Suppressor macrophage (primary cell): Measurements from ENCODE around the gene KRAS.
A peak's percentile ranks its signal among the peaks of the same experiment; 100 is the strongest.

Experiments
- DNase-seq, 4 experiments: peaks; one replicate each; pipeline ENCODE4 v3.0.0-alpha.2; 2020 to 2022

The KRAS gene

GRCh38 chr12:25254271-25254880 lies 3.6 kb upstream of the KRAS start:
- no peak for DNase-seq

- no peak for DNase-seq
These were observed 2.8 kb upstream of the KRAS start for GRCh38 chr12:25253371-25254068.

DNA sequence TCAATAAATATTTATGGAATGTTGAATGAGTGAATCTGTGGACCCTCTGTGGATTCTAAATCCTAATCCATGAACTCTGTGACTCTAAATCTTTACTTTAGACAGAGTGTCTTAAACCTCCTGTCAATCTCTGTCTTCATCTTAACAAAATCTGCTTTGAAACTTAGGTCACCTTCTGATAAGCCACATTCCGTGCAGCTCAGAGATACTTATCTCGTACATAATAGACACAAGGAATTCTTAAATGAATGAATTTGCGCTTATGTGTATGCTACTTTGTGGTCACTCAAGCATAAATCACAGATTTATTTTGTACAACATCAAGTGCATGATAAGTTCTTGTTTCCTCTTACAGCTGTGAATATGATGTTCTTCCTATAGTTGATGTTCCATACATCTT lies 2.2 kb upstream of the KRAS start:
- no peak for DNase-seq

- no peak for DNase-seq
These were observed 1.0 kb upstream of the KRAS start for GRCh38 chr12:25251769-25252168.

- peak; percentile 28 to 77 (median 69) for DNase-seq
These were observed 594 bp downstream of the KRAS start for GRCh38 chr12:25249931-25250738.

DNA sequence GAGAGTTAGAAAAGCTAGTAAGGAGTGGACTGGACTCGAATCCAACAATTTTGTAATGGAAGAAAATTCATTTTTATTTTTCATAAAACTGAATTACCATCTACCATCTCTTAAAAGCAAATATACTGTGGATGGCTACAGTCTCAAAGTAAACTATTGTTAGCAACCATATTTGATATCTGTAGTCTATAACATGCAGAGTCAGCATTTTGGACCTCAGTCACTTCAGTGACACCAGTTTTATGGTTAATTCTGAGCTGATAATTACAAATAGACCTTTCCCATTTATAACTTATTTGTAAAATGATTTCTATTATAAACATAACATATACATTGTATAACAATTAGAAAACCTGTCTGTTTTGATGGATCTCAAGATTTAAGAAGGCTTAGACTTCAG lies 2.0 kb downstream of the KRAS start:
- no peak for DNase-seq

GRCh38 chr12:25248137-25248536 lies 2.6 kb downstream of the KRAS start:
- DNase-seq = no peak

DNA sequence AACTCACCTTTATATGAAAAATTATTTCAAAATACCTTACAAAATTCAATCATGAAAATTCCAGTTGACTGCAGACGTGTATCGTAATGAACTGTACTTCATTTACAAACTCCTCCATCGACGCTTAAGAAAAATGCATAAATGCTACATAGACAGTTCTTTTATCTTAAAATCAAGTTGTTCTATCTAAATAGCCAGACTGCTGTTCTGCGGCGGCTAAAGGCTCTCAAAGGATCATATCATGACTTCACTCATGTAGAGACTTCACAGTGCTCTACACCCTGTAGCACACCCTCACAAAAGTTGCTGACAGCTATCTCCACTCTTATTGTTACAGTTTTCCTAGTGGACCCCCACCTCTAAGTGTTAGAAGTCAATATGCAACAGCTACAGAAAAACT lies 5.2 kb downstream of the KRAS start:
- DNase-seq = no peak

DNA sequence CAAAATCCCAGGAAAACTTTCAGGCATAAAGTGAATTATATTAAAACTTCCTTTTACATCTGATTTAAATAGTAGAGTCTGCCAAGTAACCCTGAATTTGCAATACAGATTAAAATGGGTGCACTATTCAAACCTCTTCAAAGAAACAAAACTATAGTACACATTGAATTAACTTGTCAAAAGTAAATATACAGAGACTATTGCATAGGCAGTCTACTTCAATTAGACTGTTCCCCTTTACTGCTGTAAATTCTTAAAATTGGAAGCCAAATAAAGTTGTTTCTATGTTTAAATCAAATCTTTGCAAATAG lies 7.1 kb downstream of the KRAS start:
- no peak for DNase-seq

DNA sequence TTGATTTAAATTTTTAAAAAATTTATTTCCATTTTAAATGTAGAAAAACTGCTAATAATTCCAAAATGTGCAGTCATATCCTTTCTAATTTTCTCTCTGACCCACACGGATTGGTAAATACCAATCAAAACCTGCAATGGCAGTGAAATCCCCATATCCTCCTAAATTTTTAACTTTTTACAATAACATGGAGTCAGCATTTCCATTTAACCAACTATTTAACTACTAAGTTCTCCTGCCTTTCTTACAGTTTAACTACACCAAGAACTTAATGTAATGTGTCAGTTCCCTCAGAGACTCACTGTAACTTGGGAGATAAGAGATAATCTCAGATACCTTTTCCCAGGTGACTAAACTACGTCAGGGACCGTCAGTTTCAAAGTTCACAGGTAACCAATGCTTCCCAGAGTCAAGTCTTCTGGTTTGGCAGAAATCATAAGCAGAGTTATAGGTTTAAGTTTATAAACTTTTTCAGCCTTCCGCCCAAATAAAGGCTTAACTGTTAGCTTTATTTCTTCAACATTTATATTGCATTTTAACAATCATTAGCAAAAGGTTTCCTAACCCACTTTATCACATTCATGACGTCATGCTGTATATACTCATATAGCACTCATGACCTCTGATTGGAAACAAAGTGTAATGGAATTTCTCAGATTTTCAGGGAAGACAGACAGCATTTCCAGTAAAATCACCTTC lies 7.6 kb downstream of the KRAS start:
- no peak for DNase-seq

GRCh38 chr12:25241167-25242020 lies 9.3 kb downstream of the KRAS start:
- DNase-seq = peak; percentile 16 to 85 (median 64)

GRCh38 chr12:25236626-25237025 lies 14.1 kb downstream of the KRAS start:
- DNase-seq = no peak

- DNase-seq = no peak
These were observed 14.5 kb downstream of the KRAS start for GRCh38 chr12:25236190-25236589.

DNA sequence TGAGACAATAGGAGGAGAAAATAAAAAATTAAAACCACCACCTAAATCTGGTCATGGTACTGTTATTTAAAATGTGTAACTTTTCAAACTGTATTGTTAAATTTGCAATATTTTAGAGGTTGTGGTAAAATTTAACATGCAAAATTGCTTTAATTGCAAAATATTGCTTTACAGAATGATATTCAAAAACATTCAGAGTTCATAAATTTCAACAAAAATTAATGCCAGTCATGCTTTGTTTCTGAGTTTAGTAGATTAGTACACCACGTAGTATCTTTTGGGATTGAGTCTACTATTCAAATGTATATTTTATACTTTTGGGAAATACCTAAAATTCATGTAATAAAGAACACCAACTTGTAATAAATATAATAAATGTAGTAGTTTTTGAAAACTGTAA lies 37.4 kb downstream of the KRAS start:
- DNase-seq = no peak

DNA sequence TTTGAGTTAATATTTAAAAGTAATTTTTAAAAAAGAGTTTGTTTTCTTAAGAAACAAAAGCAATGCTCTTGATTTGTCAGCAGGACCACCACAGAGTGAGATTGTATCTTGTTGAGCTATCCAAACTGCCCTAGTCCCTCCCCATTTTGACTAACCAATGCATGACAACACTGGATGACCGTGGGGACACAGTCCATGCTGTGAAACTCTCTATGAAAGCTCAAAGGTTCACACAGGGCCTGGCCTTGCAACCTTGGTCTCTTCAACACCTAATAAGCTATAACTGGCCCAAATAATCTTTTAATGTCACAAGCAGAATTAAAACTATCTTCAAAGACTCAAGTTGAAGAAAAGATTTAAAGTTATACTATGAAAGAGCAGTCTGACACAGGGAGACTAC lies 42.2 kb downstream of the KRAS start:
- no peak for DNase-seq

DNA sequence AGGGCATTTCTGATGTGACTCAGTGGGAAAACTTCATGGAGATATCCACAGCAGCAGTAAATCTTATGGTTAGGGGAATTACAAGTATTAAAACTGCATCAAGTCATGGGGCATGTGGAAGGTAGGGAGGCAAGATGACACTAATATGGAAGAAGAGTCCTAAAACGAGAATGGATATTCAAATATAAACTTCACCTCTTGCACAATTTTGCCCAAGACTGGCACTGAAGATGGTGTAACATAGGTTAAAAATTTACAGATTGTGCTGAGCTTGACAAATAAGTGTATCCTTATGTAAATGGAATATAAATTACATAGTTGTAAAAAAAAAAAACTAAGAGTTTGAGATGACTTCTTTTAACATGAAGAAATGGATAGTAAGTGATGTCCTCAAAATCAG lies 42.9 kb downstream of the KRAS start:
- no peak for DNase-seq

- no peak for DNase-seq
These were observed 43.3 kb downstream of the KRAS start for GRCh38 chr12:25207411-25207810.

DNA sequence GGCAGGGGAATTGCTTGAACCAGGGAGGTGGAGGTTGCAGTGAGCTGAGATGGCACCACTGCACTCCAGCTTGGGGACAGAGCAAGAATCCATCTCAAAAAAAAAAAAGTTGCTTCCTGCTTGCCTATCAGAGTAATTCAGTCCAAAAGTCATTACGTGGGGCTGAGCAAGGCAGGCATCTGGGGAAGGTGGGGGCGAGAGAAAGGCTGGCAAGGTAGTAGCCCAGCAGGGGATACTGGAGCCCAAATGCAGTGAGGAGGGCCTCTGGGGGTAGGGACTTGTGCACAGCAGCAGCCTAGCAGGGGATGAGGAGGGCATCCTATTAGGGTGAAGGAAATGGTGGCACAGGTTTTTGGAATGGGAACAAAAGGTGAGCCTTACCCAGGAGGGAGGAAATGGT lies 48.6 kb downstream of the KRAS start:
- DNase-seq = no peak

DNA sequence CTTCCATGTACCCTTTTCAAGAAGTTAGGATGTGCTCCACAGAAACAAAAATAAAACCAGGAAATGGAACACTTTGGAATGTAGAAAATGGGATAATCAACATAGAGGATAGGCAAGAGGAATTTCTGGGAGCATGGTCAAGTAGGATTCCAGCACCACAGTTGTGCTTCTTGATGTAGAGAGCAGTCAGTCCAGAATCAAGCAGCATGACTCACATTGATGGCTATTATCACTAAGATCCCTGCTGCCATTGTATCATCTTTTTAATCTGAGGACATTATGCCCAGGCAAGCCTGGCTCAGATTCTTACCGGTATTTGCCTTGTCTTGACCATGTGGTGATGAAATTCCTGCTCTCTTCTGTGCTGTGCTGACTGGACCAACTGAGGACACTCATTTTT lies 50.0 kb downstream of the KRAS start:
- DNase-seq = no peak

- DNase-seq = peak in 2 of 4 experiments; percentile 22 to 43
These were observed 53.1 kb downstream of the KRAS start for GRCh38 chr12:25197608-25198007.

DNA sequence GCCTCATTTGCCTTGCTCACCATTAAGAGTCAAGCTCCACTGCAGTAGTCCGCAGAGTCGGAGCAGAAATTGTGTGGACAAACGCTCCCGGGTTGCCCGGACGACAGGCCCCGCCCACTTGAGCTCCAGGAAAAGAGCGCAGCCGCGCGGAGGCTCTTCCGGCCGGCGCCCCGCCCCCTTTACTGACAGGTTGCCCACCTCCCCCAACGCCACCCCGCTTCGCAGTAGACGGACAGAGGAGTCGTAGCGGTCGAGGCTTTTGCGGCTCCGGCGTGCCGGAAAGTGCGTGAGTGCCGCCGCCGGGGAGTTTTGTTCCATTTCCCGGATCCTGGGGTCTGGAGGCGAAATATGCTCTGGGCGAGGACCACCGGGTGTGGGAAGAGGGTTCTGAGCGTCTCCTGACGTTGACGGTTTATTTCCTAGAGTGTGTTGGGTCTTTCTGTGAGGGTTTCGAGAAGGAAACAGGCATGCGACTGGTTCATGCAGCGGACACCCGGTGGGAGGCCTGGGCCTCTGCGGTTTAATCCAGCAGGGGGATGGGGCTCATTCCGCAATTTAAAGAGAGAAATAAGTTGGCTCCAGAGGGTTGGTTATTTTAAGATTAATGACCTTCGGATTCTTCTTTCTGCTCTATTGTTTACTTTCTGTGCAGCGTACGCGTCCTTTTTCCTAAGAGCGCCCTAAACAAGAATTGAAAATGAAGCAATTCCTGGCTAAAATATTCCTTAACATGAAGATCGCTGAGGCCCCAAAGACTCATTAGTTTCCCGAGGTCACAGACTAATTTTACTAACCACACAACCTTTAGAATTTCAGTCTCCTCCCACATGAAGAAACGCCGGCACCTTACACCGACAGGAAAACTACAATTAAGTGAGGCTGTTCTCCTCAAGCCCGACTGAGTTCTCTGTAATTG lies 55.4 kb downstream of the KRAS start, which contains the start of the genes DNAI7 and ETFRF1:
Gene DNAI7 (minus strand): TSS at position 105 of the 916 bp plus-strand sequence. CDS start 82 bp downstream, at position 23.
Gene ETFRF1 (plus strand): TSS at position 182 of the 916 bp plus-strand sequence. CDS start 8,720 bp downstream, outside the sequence.
- peak; percentile 95 to 99 (median 97) for DNase-seq
